Esophagus muscularis mucosa (tissue), 3 donors: ENCODE measurements around the gene USF3.

Experiments used
- POLR2A ChIP-seq: fragments of 450-650 bp; IDR thresholded peaks from one replicate; pipeline ENCODE4 v1.6.1; 2017; ENCODE audit warnings: antibody characterized with exemption, moderate library complexity, mild to moderate bottlenecking, low read depth
- TF ChIP-seq, protein P1 (sequence below), 3 experiments: fragments of 200-600 bp in 2 of 3; fragments of 450-650 bp in 1 of 3; sonication (generic) in 2 of 3; IDR thresholded peaks; one replicate each; pipeline ENCODE4 v1.5.1; 2017 to 2019; ENCODE audit warnings: antibody characterized with exemption in 3 of 3, mild to moderate bottlenecking in 2 of 3, moderate library complexity in 1 of 3

DNA sequence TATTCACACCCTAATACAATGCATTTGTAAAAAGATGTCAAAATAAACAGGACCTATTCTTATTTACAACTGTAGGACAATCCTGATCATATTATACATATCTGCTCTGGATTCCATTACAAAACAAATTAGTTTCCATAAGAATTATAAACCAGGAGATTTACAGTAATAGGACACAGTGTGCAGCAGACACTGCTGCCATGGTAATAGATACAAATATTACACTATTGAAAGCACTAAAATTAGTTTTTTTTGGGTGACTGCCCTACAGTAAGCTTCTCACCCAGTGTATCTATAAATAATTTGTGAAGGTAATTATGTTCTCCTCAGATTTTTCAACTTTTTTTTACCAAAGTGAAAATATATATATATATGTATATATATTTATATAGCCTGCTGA lies 47.9 kb downstream of the USF3 start:
- TF ChIP-seq, protein P1, sequence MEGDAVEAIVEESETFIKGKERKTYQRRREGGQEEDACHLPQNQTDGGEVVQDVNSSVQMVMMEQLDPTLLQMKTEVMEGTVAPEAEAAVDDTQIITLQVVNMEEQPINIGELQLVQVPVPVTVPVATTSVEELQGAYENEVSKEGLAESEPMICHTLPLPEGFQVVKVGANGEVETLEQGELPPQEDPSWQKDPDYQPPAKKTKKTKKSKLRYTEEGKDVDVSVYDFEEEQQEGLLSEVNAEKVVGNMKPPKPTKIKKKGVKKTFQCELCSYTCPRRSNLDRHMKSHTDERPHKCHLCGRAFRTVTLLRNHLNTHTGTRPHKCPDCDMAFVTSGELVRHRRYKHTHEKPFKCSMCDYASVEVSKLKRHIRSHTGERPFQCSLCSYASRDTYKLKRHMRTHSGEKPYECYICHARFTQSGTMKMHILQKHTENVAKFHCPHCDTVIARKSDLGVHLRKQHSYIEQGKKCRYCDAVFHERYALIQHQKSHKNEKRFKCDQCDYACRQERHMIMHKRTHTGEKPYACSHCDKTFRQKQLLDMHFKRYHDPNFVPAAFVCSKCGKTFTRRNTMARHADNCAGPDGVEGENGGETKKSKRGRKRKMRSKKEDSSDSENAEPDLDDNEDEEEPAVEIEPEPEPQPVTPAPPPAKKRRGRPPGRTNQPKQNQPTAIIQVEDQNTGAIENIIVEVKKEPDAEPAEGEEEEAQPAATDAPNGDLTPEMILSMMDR (IDR thresholded peaks at IDR 0.05): no peak
- TF ChIP-seq POLR2A: no peak
